PC-9 (cell line): ENCODE results near the gene RAB42.

Experiments
- EZH2 ChIP-seq: fragments of 200-600 bp; sonication (generic); IDR thresholded peaks from 2 replicates; pipeline ENCODE4 v1.8.0; 2017; ENCODE audit warnings: antibody characterized with exemption, low read depth
- TF ChIP-seq, protein P1 (sequence below): fragments of 200-600 bp; sonication (generic); conservative IDR thresholded peaks from 2 replicates; pipeline ENCODE4 v1.6.1; 2017; ENCODE audit warnings: mixed run types, antibody characterized with exemption, mild to moderate bottlenecking, moderate library complexity

- TF ChIP-seq, protein P1, sequence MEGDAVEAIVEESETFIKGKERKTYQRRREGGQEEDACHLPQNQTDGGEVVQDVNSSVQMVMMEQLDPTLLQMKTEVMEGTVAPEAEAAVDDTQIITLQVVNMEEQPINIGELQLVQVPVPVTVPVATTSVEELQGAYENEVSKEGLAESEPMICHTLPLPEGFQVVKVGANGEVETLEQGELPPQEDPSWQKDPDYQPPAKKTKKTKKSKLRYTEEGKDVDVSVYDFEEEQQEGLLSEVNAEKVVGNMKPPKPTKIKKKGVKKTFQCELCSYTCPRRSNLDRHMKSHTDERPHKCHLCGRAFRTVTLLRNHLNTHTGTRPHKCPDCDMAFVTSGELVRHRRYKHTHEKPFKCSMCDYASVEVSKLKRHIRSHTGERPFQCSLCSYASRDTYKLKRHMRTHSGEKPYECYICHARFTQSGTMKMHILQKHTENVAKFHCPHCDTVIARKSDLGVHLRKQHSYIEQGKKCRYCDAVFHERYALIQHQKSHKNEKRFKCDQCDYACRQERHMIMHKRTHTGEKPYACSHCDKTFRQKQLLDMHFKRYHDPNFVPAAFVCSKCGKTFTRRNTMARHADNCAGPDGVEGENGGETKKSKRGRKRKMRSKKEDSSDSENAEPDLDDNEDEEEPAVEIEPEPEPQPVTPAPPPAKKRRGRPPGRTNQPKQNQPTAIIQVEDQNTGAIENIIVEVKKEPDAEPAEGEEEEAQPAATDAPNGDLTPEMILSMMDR = no peak
- TF ChIP-seq EZH2 = no peak
Observed at GRCh38 chr1:28580722-28581530, 11.1 kb upstream of the RAB42 start.
